ENCODE results near the gene CACNA1D. TPM values are rescaled to one million over a fixed set of nuclear protein-coding genes. Genes with fewer than 3 reads are reported as not detected.

The CACNA1D gene
- total RNA-seq, 1 donor from 2014 or later: 6.3 TPM

- H3K27ac Mint-ChIP-seq: no peak overlapping the region
- TF ChIP-seq, protein P1, sequence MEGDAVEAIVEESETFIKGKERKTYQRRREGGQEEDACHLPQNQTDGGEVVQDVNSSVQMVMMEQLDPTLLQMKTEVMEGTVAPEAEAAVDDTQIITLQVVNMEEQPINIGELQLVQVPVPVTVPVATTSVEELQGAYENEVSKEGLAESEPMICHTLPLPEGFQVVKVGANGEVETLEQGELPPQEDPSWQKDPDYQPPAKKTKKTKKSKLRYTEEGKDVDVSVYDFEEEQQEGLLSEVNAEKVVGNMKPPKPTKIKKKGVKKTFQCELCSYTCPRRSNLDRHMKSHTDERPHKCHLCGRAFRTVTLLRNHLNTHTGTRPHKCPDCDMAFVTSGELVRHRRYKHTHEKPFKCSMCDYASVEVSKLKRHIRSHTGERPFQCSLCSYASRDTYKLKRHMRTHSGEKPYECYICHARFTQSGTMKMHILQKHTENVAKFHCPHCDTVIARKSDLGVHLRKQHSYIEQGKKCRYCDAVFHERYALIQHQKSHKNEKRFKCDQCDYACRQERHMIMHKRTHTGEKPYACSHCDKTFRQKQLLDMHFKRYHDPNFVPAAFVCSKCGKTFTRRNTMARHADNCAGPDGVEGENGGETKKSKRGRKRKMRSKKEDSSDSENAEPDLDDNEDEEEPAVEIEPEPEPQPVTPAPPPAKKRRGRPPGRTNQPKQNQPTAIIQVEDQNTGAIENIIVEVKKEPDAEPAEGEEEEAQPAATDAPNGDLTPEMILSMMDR (IDR thresholded peaks at IDR 0.05; ENCODE audit: unreplicated experiment): no peak
- no peak for DNase-seq (ENCODE audit: low spot score, unreplicated experiment)
- no peaks in the 10 kb centered on the region for H3K27me3 Mint-ChIP-seq
- no peaks in the 10 kb centered on the region for H3K4me1 Mint-ChIP-seq (ENCODE audit: low read depth)
- no peaks in the 10 kb centered on the region for H3K9me3 Mint-ChIP-seq (ENCODE audit: low read depth)
- no peak overlapping the region for H3K4me3 Mint-ChIP-seq (ENCODE audit: low read depth)
- H3K36me3 Mint-ChIP-seq (ENCODE audit: insufficient read depth): no peaks in the 10 kb centered on the region
These were observed 236.2 kb downstream of the CACNA1D start for GRCh38 chr3:53730576-53730975.

GRCh38 chr3:53731934-53732624 is 237.7 kb downstream of the CACNA1D start:
- Mint-ChIP-seq H3K4me3 (ENCODE audit: low read depth) (no peak overlapping the region), H3K36me3 (ENCODE audit: insufficient read depth) (no peaks in the 10 kb centered on the region), H3K27me3 (no peaks in the 10 kb centered on the region), H3K27ac (no peak overlapping the region), H3K9me3 (ENCODE audit: low read depth) (no peaks in the 10 kb centered on the region), H3K4me1 (ENCODE audit: low read depth) (no peaks in the 10 kb centered on the region)
- TF ChIP-seq, protein P1 (IDR thresholded peaks at IDR 0.05; ENCODE audit: unreplicated experiment): no peak
- DNase-seq (ENCODE audit: low spot score, unreplicated experiment): no peak

- Mint-ChIP-seq H3K9me3 (ENCODE audit: low read depth) (no peaks in the 10 kb centered on the region), H3K27ac (no peak overlapping the region), H3K27me3 (no peaks in the 10 kb centered on the region), H3K4me1 (ENCODE audit: low read depth) (no peaks in the 10 kb centered on the region), H3K4me3 (ENCODE audit: low read depth) (no peak overlapping the region), H3K36me3 (ENCODE audit: insufficient read depth) (no peaks in the 10 kb centered on the region)
- DNase-seq (ENCODE audit: low spot score, unreplicated experiment): no peak
- TF ChIP-seq, protein P1 (IDR thresholded peaks at IDR 0.05; ENCODE audit: unreplicated experiment): no peak
These were observed 239.0 kb downstream of the CACNA1D start for GRCh38 chr3:53733446-53733845.

GRCh38 chr3:53739966-53740365 is 245.6 kb downstream of the CACNA1D start:
- H3K4me3 Mint-ChIP-seq (ENCODE audit: low read depth): no peak overlapping the region
- H3K9me3 Mint-ChIP-seq (ENCODE audit: low read depth): no peaks in the 10 kb centered on the region
- no peaks in the 10 kb centered on the region for H3K4me1 Mint-ChIP-seq (ENCODE audit: low read depth)
- no peak for DNase-seq (ENCODE audit: low spot score, unreplicated experiment)
- TF ChIP-seq, protein P1 (IDR thresholded peaks at IDR 0.05; ENCODE audit: unreplicated experiment): no peak
- no peaks in the 10 kb centered on the region for H3K27me3 Mint-ChIP-seq
- no peak overlapping the region for H3K27ac Mint-ChIP-seq
- no peaks in the 10 kb centered on the region for H3K36me3 Mint-ChIP-seq (ENCODE audit: insufficient read depth)

DNA sequence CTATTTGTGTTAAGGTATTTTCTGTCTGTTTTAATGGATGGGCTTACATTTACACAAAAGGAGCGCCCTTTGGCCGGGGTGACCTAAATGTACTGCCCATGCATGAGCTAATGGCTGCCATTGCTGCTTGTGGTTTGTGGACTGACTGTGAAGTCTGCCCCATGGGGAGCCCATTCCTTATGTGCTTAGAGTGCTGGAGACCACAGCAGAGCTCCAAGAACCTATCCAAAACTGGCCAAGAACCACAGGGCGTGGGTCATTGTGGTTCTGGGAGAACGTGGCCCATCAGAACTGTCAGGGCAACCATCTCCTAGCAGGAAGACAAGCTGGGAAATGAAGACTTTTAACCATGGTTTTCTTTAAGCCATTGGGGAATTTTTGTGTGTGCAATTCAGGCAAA is 246.5 kb downstream of the CACNA1D start:
- H3K27me3 Mint-ChIP-seq: no peaks in the 10 kb centered on the region
- DNase-seq (ENCODE audit: low spot score, unreplicated experiment): no peak
- no peaks in the 10 kb centered on the region for H3K9me3 Mint-ChIP-seq (ENCODE audit: low read depth)
- no peaks in the 10 kb centered on the region for H3K4me1 Mint-ChIP-seq (ENCODE audit: low read depth)
- H3K36me3 Mint-ChIP-seq (ENCODE audit: insufficient read depth): no peaks in the 10 kb centered on the region
- TF ChIP-seq, protein P1 (IDR thresholded peaks at IDR 0.05; ENCODE audit: unreplicated experiment): no peak
- H3K27ac Mint-ChIP-seq: no peak overlapping the region
- H3K4me3 Mint-ChIP-seq (ENCODE audit: low read depth): no peak overlapping the region

All from progenitor cell of endocrine pancreas (in vitro differentiated cells).